Fibroblast of mammary gland (primary cell): ENCODE measurements around the gene TTC9.

ENCODE experiments used
- DNase-seq: peaks from one replicate; pipeline ENCODE4 v3.0.0-alpha.2; 2010; ENCODE audit warnings: low read depth
- H3K4me3 ChIP-seq: 2 replicates; pipeline ENCODE4 v1.5.1; 2011; ENCODE audit warnings: low read depth, mild to moderate bottlenecking, low read length, moderate library complexity; ENCODE audit not compliant: control insufficient read depth
- CTCF ChIP-seq: conservative IDR thresholded peaks from 2 replicates; pipeline ENCODE4 v1.5.1; 2011; ENCODE audit warnings: low read depth, low read length, inconsistent platforms; ENCODE audit not compliant: control insufficient read depth, insufficient read depth

TTC9 gene

DNA sequence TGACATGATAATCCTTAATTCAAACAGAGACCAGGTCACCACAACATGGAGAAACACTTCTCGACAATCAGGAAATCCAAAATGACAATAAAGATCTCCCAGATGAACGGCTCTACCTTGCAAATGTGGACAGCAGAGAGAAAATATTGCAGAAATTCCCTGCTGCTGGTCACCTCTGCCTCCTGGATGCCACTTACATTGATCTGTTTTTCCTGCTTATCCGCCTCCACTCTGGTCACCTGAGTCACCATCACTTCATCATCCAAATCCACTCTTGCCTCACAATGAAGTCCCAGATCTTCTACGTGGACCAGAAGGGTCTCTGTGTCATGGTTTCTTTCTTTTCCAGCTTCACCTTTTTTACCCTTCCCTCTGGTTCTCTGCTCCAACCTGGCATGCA, 21.1 kb downstream of the TTC9 start:
- DNase-seq, result no peak
- no peak for TF ChIP-seq CTCF
- H3K4me3 ChIP-seq, result no peak overlapping the region

- TF ChIP-seq CTCF, result no peak
- peak; percentile 20 for DNase-seq
- H3K4me3 ChIP-seq, result no peak overlapping the region
Measured at GRCh38 chr14:70663707-70664179, 22.0 kb downstream of the TTC9 start.

DNA sequence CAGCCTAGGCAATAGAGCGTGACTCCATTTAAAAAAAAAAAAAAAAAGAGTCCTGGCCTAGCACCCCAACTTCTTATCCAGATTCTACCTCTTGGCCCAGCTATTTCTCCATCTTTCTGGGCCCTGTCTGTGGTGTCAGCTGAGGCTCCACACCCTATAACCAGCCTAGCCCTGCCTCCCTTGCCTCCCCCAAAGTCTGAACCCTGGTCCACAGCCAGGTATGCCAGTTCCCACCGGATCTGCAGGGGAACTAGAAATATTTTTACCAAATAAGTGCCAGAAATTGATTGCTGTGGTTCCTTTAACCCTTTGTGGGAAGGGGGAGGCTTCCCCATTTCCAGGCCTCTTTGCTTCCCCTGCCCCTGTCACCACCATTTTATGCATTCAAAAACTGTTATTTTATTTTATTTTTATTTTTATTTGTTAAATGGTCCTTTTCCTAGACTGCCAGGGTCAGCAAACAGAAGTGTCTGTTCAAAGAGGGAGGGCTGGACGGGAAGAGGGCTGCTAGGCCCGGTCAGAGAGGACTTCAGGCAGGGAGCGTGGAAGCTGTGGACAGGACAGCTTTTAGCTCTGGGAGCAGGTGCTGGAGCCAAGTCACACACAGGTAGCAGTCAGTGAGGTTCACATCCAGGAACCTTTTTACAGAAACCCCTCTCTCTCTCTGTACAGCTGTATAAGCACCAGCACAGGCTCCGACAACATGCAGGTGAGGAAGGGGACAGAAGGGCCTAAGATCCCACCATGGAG, 23.2 kb downstream of the TTC9 start:
- no peak for DNase-seq

GRCh38 chr14:70665448-70666360, 24.0 kb downstream of the TTC9 start:
- TF ChIP-seq CTCF, result no peak
- DNase-seq, result no peak
- H3K4me3 ChIP-seq, result no peak overlapping the region

More for the DNA sequence above, 23.2 kb downstream of the TTC9 start:
- no peak for TF ChIP-seq CTCF
- H3K4me3 ChIP-seq, result no peak overlapping the region

- no peak for DNase-seq
- H3K4me3 ChIP-seq, result no peak overlapping the region
- TF ChIP-seq CTCF, result no peak
Measured at GRCh38 chr14:70666361-70666686, 24.6 kb downstream of the TTC9 start.

DNA sequence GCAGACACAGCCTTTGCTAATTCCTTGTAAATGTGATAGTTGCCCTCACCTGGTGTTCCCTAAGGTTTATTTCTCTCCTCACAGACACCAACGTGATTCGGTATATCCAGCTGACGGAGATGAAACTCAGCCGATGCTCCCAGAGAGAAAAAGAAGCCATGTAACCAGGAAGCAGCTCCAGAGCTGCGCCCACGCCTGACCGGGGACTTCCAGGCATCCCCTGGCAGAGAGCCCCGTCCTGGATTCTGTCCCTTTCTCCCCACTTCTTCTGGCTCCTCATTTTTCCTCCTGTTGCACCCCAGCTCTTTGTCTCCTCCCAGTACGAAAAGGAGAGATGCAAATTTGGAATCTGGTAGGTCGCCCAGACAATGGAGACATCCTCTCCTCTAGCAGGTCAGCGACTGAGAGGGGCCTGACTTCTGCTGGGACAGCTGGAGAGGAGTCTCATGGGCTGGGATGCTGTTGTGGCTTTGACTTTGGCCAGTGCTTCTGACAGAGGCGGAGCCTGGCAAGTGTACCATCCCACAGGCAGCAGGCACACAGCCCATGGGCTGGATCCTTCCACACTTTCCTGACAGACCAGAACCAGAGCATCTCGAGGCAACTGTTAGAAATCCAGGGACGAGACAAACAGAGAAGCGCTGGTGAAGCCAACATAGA, 29.4 kb downstream of the TTC9 start:
- no peak for TF ChIP-seq CTCF
- DNase-seq, result no peak
- no peak overlapping the region for H3K4me3 ChIP-seq
